WTC11 (cell line): Measurements from ENCODE around the gene TUBA3C. TPM values are rescaled to one million over a fixed set of nuclear protein-coding genes. Genes with fewer than 3 reads are reported as not detected.

Source experiments
- ATAC-seq: fragments of 200-7000 bp; cut with Tn5 transposase; 2 replicates; pipeline ENCODE4 v1.10.0; 2021; ENCODE audit warnings: mild to moderate bottlenecking, moderate library complexity
- CTCF ChIA-PET: fragments of 300-600 bp; sonication (Branson Sonifier 250); formaldehyde crosslinking; loops from one replicate; lab custom pipeline; 2021; ENCODE audit warnings: antibody characterized with exemption; lab: Charles Lee
- POLR2A ChIA-PET: fragments of 350-600 bp; sonication (Branson Sonifier 250); formaldehyde crosslinking; loops from one replicate; lab custom pipeline; 2021; ENCODE audit warnings: antibody characterized with exemption; lab: Charles Lee
- DNase-seq: peaks from one replicate; pipeline ENCODE4 v3.0.0; 2021; ENCODE audit warnings: low spot score
- H3K27ac Mint-ChIP-seq: 2 replicates; pipeline ENCODE4 v1.8.0; 2021; ENCODE audit warnings: mixed read lengths
- H3K27me3 Mint-ChIP-seq: 2 replicates; pipeline ENCODE4 v1.8.0; 2021; ENCODE audit warnings: low read depth, mild to moderate bottlenecking, moderate library complexity, mixed read lengths
- H3K36me3 Mint-ChIP-seq: 2 replicates; pipeline ENCODE4 v1.8.0; 2021; ENCODE audit warnings: mixed read lengths
- H3K4me1 Mint-ChIP-seq: 2 replicates; pipeline ENCODE4 v1.8.0; 2022; ENCODE audit warnings: mixed read lengths
- H3K4me3 Mint-ChIP-seq: 2 replicates; pipeline ENCODE4 v1.8.0; 2021; ENCODE audit warnings: mild to moderate bottlenecking, moderate library complexity, mixed read lengths
- H3K9me3 Mint-ChIP-seq: 2 replicates; pipeline ENCODE4 v1.8.0; 2021; ENCODE audit warnings: mixed read lengths
- ELF4 ChIP-seq: sonication (generic); formaldehyde crosslinking; IDR thresholded peaks from 2 replicates; pipeline ENCODE4 v1.8.1; 2022; ENCODE audit warnings: low read depth, mild to moderate bottlenecking, moderate library complexity, missing genetic modification reagents
- GTF2I ChIP-seq: fragments of 250-450 bp; sonication (Bioruptor Pico); conservative IDR thresholded peaks from 2 replicates; pipeline ENCODE4 v1.4.0; 2021; ENCODE audit warnings: mild to moderate bottlenecking
- NFYB ChIP-seq: sonication (generic); formaldehyde crosslinking; conservative IDR thresholded peaks from 2 replicates; pipeline ENCODE4 v1.8.0; 2022; ENCODE audit warnings: low read depth, missing genetic modification reagents
- ZBTB43 ChIP-seq: sonication (generic); formaldehyde crosslinking; IDR thresholded peaks from 2 replicates; pipeline ENCODE4 v1.8.1; 2023; ENCODE audit warnings: mild to moderate bottlenecking, missing genetic modification reagents
- ZNF219 ChIP-seq: sonication (generic); formaldehyde crosslinking; IDR thresholded peaks from 2 replicates; pipeline ENCODE4 v1.8.0; 2023; ENCODE audit warnings: missing genetic modification reagents, mild to moderate bottlenecking, borderline replicate concordance
- ZNF232 ChIP-seq: sonication (generic); formaldehyde crosslinking; IDR thresholded peaks from 2 replicates; pipeline ENCODE4 v1.8.0; 2022; ENCODE audit warnings: mild to moderate bottlenecking, missing genetic modification reagents
- ZNF423 ChIP-seq: fragments of 250-450 bp; sonication (Bioruptor Pico); IDR thresholded peaks from 2 replicates; pipeline ENCODE4 v2.1.2; 2022; ENCODE audit warnings: mild to moderate bottlenecking, moderate library complexity
- total RNA-seq: library from RNA; stranded (reverse); gene quantifications from 3 replicates; pipeline ENCODE4 v1.2.3, GENCODE V29; 2021
- TF ChIP-seq, protein P1 (sequence below): fragments of 250-450 bp; sonication (Bioruptor Pico); IDR thresholded peaks from 2 replicates; pipeline ENCODE4 v1.9.0; 2021; ENCODE audit warnings: mild to moderate bottlenecking, borderline replicate concordance
- TF ChIP-seq, protein P2 (sequence below): sonication (generic); formaldehyde crosslinking; IDR thresholded peaks from 2 replicates; pipeline ENCODE4 v1.8.1; 2023; ENCODE audit warnings: mild to moderate bottlenecking, missing genetic modification reagents, moderate library complexity
- TF ChIP-seq, protein P3 (sequence below): sonication (generic); formaldehyde crosslinking; IDR thresholded peaks from 2 replicates; pipeline ENCODE4 v1.8.1; 2022; ENCODE audit warnings: low read depth, missing genetic modification reagents, borderline replicate concordance
- TF ChIP-seq, protein P4 (sequence below): sonication (generic); formaldehyde crosslinking; IDR thresholded peaks from 2 replicates; pipeline ENCODE4 v1.8.1; 2023; ENCODE audit warnings: mild to moderate bottlenecking, missing genetic modification reagents, borderline replicate concordance

Gene TUBA3C
- total RNA-seq, 1 experiment from 2014 or later, result not detected

GRCh38 chr13:19151581-19152263 is 29.9 kb downstream of the TUBA3C start:
- CTCF ChIA-PET, result no interaction called here
- peaks cover 60% of the 10 kb centered on the region for H3K36me3 Mint-ChIP-seq
- DNase-seq, result no peak

More at GRCh38 chr13:19151581-19152263, 29.9 kb downstream of the TUBA3C start:
- no peak overlapping the region for H3K4me3 Mint-ChIP-seq
- no peak for ATAC-seq
- TF ChIP-seq, protein P1, sequence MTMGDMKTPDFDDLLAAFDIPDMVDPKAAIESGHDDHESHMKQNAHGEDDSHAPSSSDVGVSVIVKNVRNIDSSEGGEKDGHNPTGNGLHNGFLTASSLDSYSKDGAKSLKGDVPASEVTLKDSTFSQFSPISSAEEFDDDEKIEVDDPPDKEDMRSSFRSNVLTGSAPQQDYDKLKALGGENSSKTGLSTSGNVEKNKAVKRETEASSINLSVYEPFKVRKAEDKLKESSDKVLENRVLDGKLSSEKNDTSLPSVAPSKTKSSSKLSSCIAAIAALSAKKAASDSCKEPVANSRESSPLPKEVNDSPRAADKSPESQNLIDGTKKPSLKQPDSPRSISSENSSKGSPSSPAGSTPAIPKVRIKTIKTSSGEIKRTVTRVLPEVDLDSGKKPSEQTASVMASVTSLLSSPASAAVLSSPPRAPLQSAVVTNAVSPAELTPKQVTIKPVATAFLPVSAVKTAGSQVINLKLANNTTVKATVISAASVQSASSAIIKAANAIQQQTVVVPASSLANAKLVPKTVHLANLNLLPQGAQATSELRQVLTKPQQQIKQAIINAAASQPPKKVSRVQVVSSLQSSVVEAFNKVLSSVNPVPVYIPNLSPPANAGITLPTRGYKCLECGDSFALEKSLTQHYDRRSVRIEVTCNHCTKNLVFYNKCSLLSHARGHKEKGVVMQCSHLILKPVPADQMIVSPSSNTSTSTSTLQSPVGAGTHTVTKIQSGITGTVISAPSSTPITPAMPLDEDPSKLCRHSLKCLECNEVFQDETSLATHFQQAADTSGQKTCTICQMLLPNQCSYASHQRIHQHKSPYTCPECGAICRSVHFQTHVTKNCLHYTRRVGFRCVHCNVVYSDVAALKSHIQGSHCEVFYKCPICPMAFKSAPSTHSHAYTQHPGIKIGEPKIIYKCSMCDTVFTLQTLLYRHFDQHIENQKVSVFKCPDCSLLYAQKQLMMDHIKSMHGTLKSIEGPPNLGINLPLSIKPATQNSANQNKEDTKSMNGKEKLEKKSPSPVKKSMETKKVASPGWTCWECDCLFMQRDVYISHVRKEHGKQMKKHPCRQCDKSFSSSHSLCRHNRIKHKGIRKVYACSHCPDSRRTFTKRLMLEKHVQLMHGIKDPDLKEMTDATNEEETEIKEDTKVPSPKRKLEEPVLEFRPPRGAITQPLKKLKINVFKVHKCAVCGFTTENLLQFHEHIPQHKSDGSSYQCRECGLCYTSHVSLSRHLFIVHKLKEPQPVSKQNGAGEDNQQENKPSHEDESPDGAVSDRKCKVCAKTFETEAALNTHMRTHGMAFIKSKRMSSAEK (CRISPR knock-in tag), result no peak
- TF ChIP-seq ZNF423 (CRISPR knock-in tag), result no peak
- no peak for TF ChIP-seq ZNF219 (CRISPR knock-in tag)
- TF ChIP-seq, protein P2, sequence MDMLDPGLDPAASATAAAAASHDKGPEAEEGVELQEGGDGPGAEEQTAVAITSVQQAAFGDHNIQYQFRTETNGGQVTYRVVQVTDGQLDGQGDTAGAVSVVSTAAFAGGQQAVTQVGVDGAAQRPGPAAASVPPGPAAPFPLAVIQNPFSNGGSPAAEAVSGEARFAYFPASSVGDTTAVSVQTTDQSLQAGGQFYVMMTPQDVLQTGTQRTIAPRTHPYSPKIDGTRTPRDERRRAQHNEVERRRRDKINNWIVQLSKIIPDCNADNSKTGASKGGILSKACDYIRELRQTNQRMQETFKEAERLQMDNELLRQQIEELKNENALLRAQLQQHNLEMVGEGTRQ, result no peak
- no peak for TF ChIP-seq NFYB (CRISPR knock-in tag)
- no peak for TF ChIP-seq ZNF232 (CRISPR knock-in tag)
- TF ChIP-seq, protein P3, sequence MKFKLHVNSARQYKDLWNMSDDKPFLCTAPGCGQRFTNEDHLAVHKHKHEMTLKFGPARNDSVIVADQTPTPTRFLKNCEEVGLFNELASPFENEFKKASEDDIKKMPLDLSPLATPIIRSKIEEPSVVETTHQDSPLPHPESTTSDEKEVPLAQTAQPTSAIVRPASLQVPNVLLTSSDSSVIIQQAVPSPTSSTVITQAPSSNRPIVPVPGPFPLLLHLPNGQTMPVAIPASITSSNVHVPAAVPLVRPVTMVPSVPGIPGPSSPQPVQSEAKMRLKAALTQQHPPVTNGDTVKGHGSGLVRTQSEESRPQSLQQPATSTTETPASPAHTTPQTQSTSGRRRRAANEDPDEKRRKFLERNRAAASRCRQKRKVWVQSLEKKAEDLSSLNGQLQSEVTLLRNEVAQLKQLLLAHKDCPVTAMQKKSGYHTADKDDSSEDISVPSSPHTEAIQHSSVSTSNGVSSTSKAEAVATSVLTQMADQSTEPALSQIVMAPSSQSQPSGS (CRISPR knock-in tag), result no peak
- no peak for TF ChIP-seq ZBTB43 (CRISPR knock-in tag)
- TF ChIP-seq, protein P4, sequence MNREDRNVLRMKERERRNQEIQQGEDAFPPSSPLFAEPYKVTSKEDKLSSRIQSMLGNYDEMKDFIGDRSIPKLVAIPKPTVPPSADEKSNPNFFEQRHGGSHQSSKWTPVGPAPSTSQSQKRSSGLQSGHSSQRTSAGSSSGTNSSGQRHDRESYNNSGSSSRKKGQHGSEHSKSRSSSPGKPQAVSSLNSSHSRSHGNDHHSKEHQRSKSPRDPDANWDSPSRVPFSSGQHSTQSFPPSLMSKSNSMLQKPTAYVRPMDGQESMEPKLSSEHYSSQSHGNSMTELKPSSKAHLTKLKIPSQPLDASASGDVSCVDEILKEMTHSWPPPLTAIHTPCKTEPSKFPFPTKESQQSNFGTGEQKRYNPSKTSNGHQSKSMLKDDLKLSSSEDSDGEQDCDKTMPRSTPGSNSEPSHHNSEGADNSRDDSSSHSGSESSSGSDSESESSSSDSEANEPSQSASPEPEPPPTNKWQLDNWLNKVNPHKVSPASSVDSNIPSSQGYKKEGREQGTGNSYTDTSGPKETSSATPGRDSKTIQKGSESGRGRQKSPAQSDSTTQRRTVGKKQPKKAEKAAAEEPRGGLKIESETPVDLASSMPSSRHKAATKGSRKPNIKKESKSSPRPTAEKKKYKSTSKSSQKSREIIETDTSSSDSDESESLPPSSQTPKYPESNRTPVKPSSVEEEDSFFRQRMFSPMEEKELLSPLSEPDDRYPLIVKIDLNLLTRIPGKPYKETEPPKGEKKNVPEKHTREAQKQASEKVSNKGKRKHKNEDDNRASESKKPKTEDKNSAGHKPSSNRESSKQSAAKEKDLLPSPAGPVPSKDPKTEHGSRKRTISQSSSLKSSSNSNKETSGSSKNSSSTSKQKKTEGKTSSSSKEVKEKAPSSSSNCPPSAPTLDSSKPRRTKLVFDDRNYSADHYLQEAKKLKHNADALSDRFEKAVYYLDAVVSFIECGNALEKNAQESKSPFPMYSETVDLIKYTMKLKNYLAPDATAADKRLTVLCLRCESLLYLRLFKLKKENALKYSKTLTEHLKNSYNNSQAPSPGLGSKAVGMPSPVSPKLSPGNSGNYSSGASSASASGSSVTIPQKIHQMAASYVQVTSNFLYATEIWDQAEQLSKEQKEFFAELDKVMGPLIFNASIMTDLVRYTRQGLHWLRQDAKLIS (CRISPR knock-in tag), result no peak
- TF ChIP-seq ELF4 (CRISPR knock-in tag), result no peak
- no peak for TF ChIP-seq GTF2I
- POLR2A ChIA-PET, result no interaction called here
- no peaks in the 10 kb centered on the region for H3K4me1 Mint-ChIP-seq
- H3K9me3 Mint-ChIP-seq, result peaks cover 56% of the 10 kb centered on the region
- peaks cover 17% of the 10 kb centered on the region for H3K27me3 Mint-ChIP-seq
- no peak overlapping the region for H3K27ac Mint-ChIP-seq
